CD14-positive monocyte (primary cell): ENCODE data around the gene VPS33A. TPM values are rescaled to one million over a fixed set of nuclear protein-coding genes. Genes with fewer than 3 reads are reported as not detected.
A peak's percentile ranks its signal among the peaks of the same experiment; 100 is the strongest.

Experiments
- DNase-seq, 3 donors: peaks; one replicate each; pipeline ENCODE4 v3.0.0-alpha.2; 2011 to 2022
- H2AFZ ChIP-seq: 2 replicates; pipeline ENCODE4 v1.6.0; 2012; ENCODE audit warnings: mild to moderate bottlenecking, low read depth, low read length, inconsistent platforms; ENCODE audit not compliant: insufficient read depth, poor library complexity, severe bottlenecking
- H3K27ac ChIP-seq, 2 donors: 1 replicate in 1 of 2; 2 replicates in 1 of 2; pipeline ENCODE4 v1.5.1; 2012 to 2013; ENCODE audit warnings: low read length in 2 of 2, control low read depth in 1 of 2, inconsistent platforms in 1 of 2, low read depth in 1 of 2, mild to moderate bottlenecking in 1 of 2
- H3K27me3 ChIP-seq, 2 donors: one replicate each; pipeline versions ENCODE4 v1.6.0 to v1.6.1; 2011 to 2013; ENCODE audit warnings: low read length in 2 of 2; ENCODE audit not compliant: control insufficient read depth in 2 of 2, insufficient read depth in 2 of 2
- H3K36me3 ChIP-seq, 2 donors: replicated peaks in 1 of 2; 1 replicate in 1 of 2; 2 replicates in 1 of 2; pipeline versions ENCODE4 v1.5.1 to v1.6.1; 2012 to 2013; ENCODE audit warnings: low read length in 2 of 2, control low read depth in 1 of 2, inconsistent platforms in 1 of 2, mild to moderate bottlenecking in 1 of 2; ENCODE audit not compliant: insufficient read depth in 2 of 2, control insufficient read depth in 1 of 2
- H3K4me1 ChIP-seq, 2 donors: 1 replicate in 1 of 2; 2 replicates in 1 of 2; pipeline versions ENCODE4 v1.5.1 to v1.6.1; 2012 to 2013; ENCODE audit warnings: low read length in 2 of 2, control low read depth in 1 of 2, inconsistent platforms in 1 of 2, mild to moderate bottlenecking in 1 of 2, moderate library complexity in 1 of 2; ENCODE audit not compliant: insufficient read depth in 2 of 2, control insufficient read depth in 1 of 2
- H3K4me2 ChIP-seq: replicated peaks from 2 replicates; pipeline ENCODE3; 2012; ENCODE audit warnings: low read length, moderate library complexity, mild to moderate bottlenecking; ENCODE audit not compliant: poor library complexity, severe bottlenecking; ENCODE audit errors: extremely low read depth
- H3K4me3 ChIP-seq, 3 experiments: fragments of 200-600 bp in 1 of 3; sonication (generic) in 1 of 3; replicated peaks in 1 of 3; 1 replicate in 2 of 3; 2 replicates in 1 of 3; pipeline ENCODE4 v1.5.1; 2011 to 2013; ENCODE audit warnings: low read length in 3 of 3, mild to moderate bottlenecking in 3 of 3, control low read depth in 2 of 3, low read depth in 2 of 3, inconsistent platforms in 1 of 3, moderate library complexity in 1 of 3
- H3K79me2 ChIP-seq: 2 replicates; pipeline ENCODE4 v1.6.0; 2012; ENCODE audit warnings: mild to moderate bottlenecking, control low read depth, inconsistent platforms, low read length, moderate library complexity; ENCODE audit not compliant: insufficient read depth
- H3K9ac ChIP-seq: 2 replicates; pipeline ENCODE4 v1.6.0; 2017; ENCODE audit warnings: low read length, mild to moderate bottlenecking; ENCODE audit not compliant: insufficient read depth, poor library complexity, severe bottlenecking
- H3K9me3 ChIP-seq, 2 donors: replicated peaks in 1 of 2; 1 replicate in 1 of 2; 2 replicates in 1 of 2; pipeline versions ENCODE4 v1.5.1 to v1.6.1; 2012 to 2013; ENCODE audit warnings: low read length in 2 of 2, control low read depth in 1 of 2; ENCODE audit not compliant: control insufficient read depth in 1 of 2, insufficient read depth in 1 of 2
- H4K20me1 ChIP-seq: 2 replicates; pipeline ENCODE4 v1.6.0; 2012; ENCODE audit warnings: mild to moderate bottlenecking, low read length, control low read depth, moderate library complexity; ENCODE audit not compliant: insufficient read depth
- H3K27ac Mint-ChIP-seq, 7 donors: one replicate each; pipeline ENCODE4 v1.8.0; 2020; ENCODE audit warnings: mild to moderate bottlenecking in 7 of 7, mixed read lengths in 7 of 7, moderate library complexity in 6 of 7, inconsistent platforms in 2 of 7
- H3K27me3 Mint-ChIP-seq, 3 donors: one replicate each; pipeline ENCODE4 v1.8.0; 2021 to 2022; ENCODE audit warnings: low read depth in 3 of 3, mild to moderate bottlenecking in 3 of 3, mixed read lengths in 3 of 3, moderate library complexity in 3 of 3, inconsistent platforms in 1 of 3
- H3K36me3 Mint-ChIP-seq, 2 donors: one replicate each; pipeline ENCODE4 v1.8.0; 2020; ENCODE audit warnings: mixed read lengths in 2 of 2, inconsistent platforms in 1 of 2, mild to moderate bottlenecking in 1 of 2
- H3K4me1 Mint-ChIP-seq: one replicate; pipeline ENCODE4 v1.8.0; 2020; ENCODE audit warnings: mild to moderate bottlenecking, mixed read lengths
- H3K4me3 Mint-ChIP-seq, 2 donors: one replicate each; pipeline ENCODE4 v1.8.0; 2020; ENCODE audit warnings: mild to moderate bottlenecking in 2 of 2, mixed read lengths in 2 of 2, moderate library complexity in 1 of 2
- H3K9me3 Mint-ChIP-seq, 7 donors: one replicate each; pipeline ENCODE4 v1.8.0; 2020 to 2022; ENCODE audit warnings: mixed read lengths in 7 of 7, mild to moderate bottlenecking in 6 of 7, moderate library complexity in 6 of 7, inconsistent platforms in 2 of 7
- CTCF ChIP-seq: fragments of 200-600 bp; IDR thresholded peaks from one replicate; pipeline ENCODE4 v1.8.0; 2022; ENCODE audit warnings: antibody characterized with exemption, mild to moderate bottlenecking
- WGBS: methylation state at CpG from one replicate; pipeline ENCODE4 v1.1.5; 2013; ENCODE audit warnings: missing lambda C conversion rate; ENCODE audit not compliant: insufficient coverage; 5-methylcytosine and 5-hydroxymethylcytosine counted together
- intact Hi-C, 2 donors: fragments of 100-400 bp; cut with micrococcal nuclease; formaldehyde crosslinking; loops; one replicate each; pipeline versions ENCODE4 v1.15.0 to v1.15.1; 2023
- polyA plus RNA-seq, 3 donors: library from polyadenylated mRNA; depleted of rRNA in 1 of 3; unstranded in 2 of 3; stranded (reverse) in 1 of 3; fragments of 300-500 nt in 2 of 3; fragments of >200 nt in 1 of 3; fragmentation: Illumina TruSeq in 2 of 3; gene quantifications; 1 replicate in 2 of 3; 2 replicates in 1 of 3; pipeline ENCODE4 v1.2.3, GENCODE V29; 2012 to 2021

VPS33A gene
- polyA plus RNA-seq, 3 donors: 15.3 to 33.1 (median 32.9) TPM

- no peak overlapping the region for H3K27ac Mint-ChIP-seq
- TF ChIP-seq CTCF: no peak
- Histone ChIP-seq H3K4me3 (no peak overlapping the region), H3K4me1 (no peaks in the 10 kb centered on the region), H4K20me1 (peaks cover 4% of the 10 kb centered on the region), H3K36me3 (peaks cover 48 to 83% of the 10 kb centered on the region in 2 donors), H3K4me2 (no peak overlapping the region), H3K9me3 (no peaks in the 10 kb centered on the region), H2AFZ (no peak overlapping the region), H3K27me3 (no peaks in the 10 kb centered on the region), H3K79me2 (no peaks in the 10 kb centered on the region), H3K27ac (no peak overlapping the region), H3K9ac (no peak overlapping the region)
- H3K4me3 Mint-ChIP-seq: no peak overlapping the region
- intact Hi-C loops: no loop called here
- no peaks in the 10 kb centered on the region for H3K4me1 Mint-ChIP-seq
- no peaks in the 10 kb centered on the region for H3K27me3 Mint-ChIP-seq
- peaks cover 54 to 83% of the 10 kb centered on the region in 2 donors for H3K36me3 Mint-ChIP-seq
- H3K9me3 Mint-ChIP-seq: peaks cover 0 to 2% (median 0%) of the 10 kb centered on the region in 7 donors
- DNase-seq: no peak
- no CpG with 5 or more reads among the region's 3 CpGs for WGBS
Observed at GRCh38 chr12:122293081-122293480, 26.8 kb upstream of the VPS33A start.

DNA sequence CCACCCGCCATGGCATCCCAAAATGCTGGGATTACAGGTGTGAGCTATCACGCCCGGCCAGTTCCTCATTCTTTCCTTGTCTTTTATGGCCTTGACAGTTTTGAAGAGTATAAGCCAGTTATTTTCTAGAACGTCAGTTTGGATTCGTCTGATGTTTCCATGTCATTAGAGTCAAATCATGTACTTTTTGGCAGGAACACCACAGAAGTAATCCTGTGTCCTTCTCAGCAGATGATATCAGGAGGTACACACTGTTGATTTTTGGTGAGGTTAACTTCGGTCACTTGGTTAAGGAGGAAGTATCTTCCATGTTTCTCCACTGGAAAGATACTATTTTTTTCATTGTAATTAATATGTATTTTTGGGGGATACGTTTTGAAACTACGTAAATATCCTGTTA, 25.1 kb upstream of the VPS33A start:
- H2AFZ ChIP-seq: no peak overlapping the region
- no peak overlapping the region for H3K9ac ChIP-seq
- no peaks in the 10 kb centered on the region for H3K9me3 ChIP-seq
- no peaks in the 10 kb centered on the region for H3K9me3 Mint-ChIP-seq
- H3K4me2 ChIP-seq: no peak overlapping the region
- H3K4me3 ChIP-seq: no peak overlapping the region
- no peaks in the 10 kb centered on the region for H3K79me2 ChIP-seq
- H3K27ac ChIP-seq: no peak overlapping the region
- peaks cover 45 to 83% of the 10 kb centered on the region in 2 donors for H3K36me3 ChIP-seq
- H3K27ac Mint-ChIP-seq: peak overlapping the region in 2 of 7 donors; percentile 4 to 69
- H3K36me3 Mint-ChIP-seq: peaks cover 52 to 82% of the 10 kb centered on the region in 2 donors
- TF ChIP-seq CTCF: no peak
- no peaks in the 10 kb centered on the region for H3K4me1 ChIP-seq
- no peaks in the 10 kb centered on the region for H3K27me3 Mint-ChIP-seq
- 98% methylated on average over 5 of the region's 8 CpGs for WGBS
- no peaks in the 10 kb centered on the region for H3K27me3 ChIP-seq
- intact Hi-C loops: no loop called here
- H3K4me3 Mint-ChIP-seq: no peak overlapping the region
- no peaks in the 10 kb centered on the region for H4K20me1 ChIP-seq
- no peak for DNase-seq
- H3K4me1 Mint-ChIP-seq: no peaks in the 10 kb centered on the region
